OCI-LY1 (cell line): ENCODE data around the gene PCDHB9.
"Not testable (repeated sequence)": the region's sequence is repeated elsewhere in the genome, so short reads cannot be mapped to it uniquely, and the experiment has no call there.

ENCODE experiments used
- H2AFZ ChIP-seq: fragments of 200-600 bp; sonication (generic), shearing (Covaris generic); 2 replicates; pipeline ENCODE4 v1.6.0; 2014; ENCODE audit warnings: antibody characterized with exemption, mild to moderate bottlenecking, low read length
- H3F3A ChIP-seq: fragments of 200-600 bp; sonication (generic), shearing (Covaris generic); 2 replicates; pipeline ENCODE4 v1.6.0; 2014; ENCODE audit warnings: mild to moderate bottlenecking, antibody characterized with exemption, low read length, moderate library complexity; ENCODE audit not compliant: insufficient read depth
- H3K27ac ChIP-seq: fragments of 200-600 bp; sonication (generic); 2 replicates; pipeline ENCODE4 v1.5.1; 2014; ENCODE audit warnings: low read length, mixed run types, mild to moderate bottlenecking, low read depth; ENCODE audit not compliant: poor library complexity, severe bottlenecking
- H3K27me3 ChIP-seq: fragments of 200-600 bp; sonication (generic); 2 replicates; pipeline ENCODE4 v1.6.0; 2014; ENCODE audit warnings: antibody characterized with exemption, mild to moderate bottlenecking, low read length, moderate library complexity; ENCODE audit not compliant: insufficient read depth
- H3K36me3 ChIP-seq: fragments of 200-600 bp; sonication (generic); 2 replicates; pipeline ENCODE4 v1.6.1; 2014; ENCODE audit warnings: mild to moderate bottlenecking, antibody characterized with exemption, low read length, moderate library complexity, mixed read lengths; ENCODE audit not compliant: insufficient read depth
- H3K4me1 ChIP-seq: fragments of 200-600 bp; sonication (generic); 2 replicates; pipeline ENCODE4 v1.5.1; 2014; ENCODE audit warnings: mild to moderate bottlenecking, low read length, moderate library complexity; ENCODE audit not compliant: insufficient read depth, severe bottlenecking
- H3K4me2 ChIP-seq: fragments of 200-600 bp; sonication (generic), shearing (Covaris generic); 2 replicates; pipeline ENCODE4 v1.6.1; 2014; ENCODE audit warnings: low read length
- H3K4me3 ChIP-seq: fragments of 200-600 bp; sonication (generic); 2 replicates; pipeline ENCODE4 v1.5.1; 2014; ENCODE audit warnings: low read length, low read depth, mild to moderate bottlenecking, mixed read lengths; ENCODE audit not compliant: poor library complexity, severe bottlenecking
- H3K79me2 ChIP-seq: fragments of 200-600 bp; shearing (Covaris generic); 2 replicates; pipeline ENCODE4 v1.6.1; 2016; ENCODE audit warnings: mixed run types, low read length, mixed read lengths; ENCODE audit not compliant: insufficient read depth
- H3K9ac ChIP-seq: fragments of 200-600 bp; sonication (generic), shearing (Covaris generic); 2 replicates; pipeline ENCODE4 v1.6.1; 2014; ENCODE audit warnings: mild to moderate bottlenecking, low read length, mixed read lengths
- H3K9me2 ChIP-seq: fragments of 200-600 bp; sonication (generic), shearing (Covaris generic); 2 replicates; pipeline ENCODE4 v1.6.1; 2014; ENCODE audit warnings: low read depth, mild to moderate bottlenecking, low read length, mixed read lengths
- H3K9me3 ChIP-seq: fragments of 200-600 bp; shearing (Covaris generic); 2 replicates; pipeline ENCODE4 v1.6.1; 2014; ENCODE audit warnings: low read length, mixed read lengths
- H4K20me1 ChIP-seq: fragments of 200-600 bp; sonication (generic), shearing (Covaris generic); 2 replicates; pipeline ENCODE4 v1.6.0; 2016; ENCODE audit warnings: mild to moderate bottlenecking, low read length; ENCODE audit not compliant: insufficient read depth
- CTCF ChIP-seq: fragments of 200-600 bp; sonication (generic), shearing (Covaris generic); IDR thresholded peaks from 2 replicates; pipeline ENCODE4 v1.5.1; 2017; ENCODE audit warnings: mild to moderate bottlenecking, antibody characterized with exemption, low read length, moderate library complexity, mixed read lengths
- EZH2 ChIP-seq: fragments of 200-600 bp; sonication (generic), shearing (Covaris generic); IDR thresholded peaks from 2 replicates; pipeline ENCODE4 v1.8.0; 2017; ENCODE audit warnings: borderline replicate concordance, mixed run types, mild to moderate bottlenecking, antibody characterized with exemption, low read length, moderate library complexity, mixed read lengths

PCDHB9 gene

GRCh38 chr5:141150224-141150992 lies 36.6 kb upstream of the PCDHB9 start:
- Histone ChIP-seq H3K79me2 (no peaks in the 10 kb centered on the region), H4K20me1 (no peaks in the 10 kb centered on the region), H3K9me3 (no peaks in the 10 kb centered on the region), H3K4me1 (no peaks in the 10 kb centered on the region), H3K27me3 (no peaks in the 10 kb centered on the region), H3K9ac (no peak overlapping the region), H3K4me2 (no peak overlapping the region), H3K4me3 (no peak overlapping the region), H3K36me3 (no peaks in the 10 kb centered on the region), H3K9me2 (no peaks in the 10 kb centered on the region), H3K27ac (no peak overlapping the region), H2AFZ (no peak overlapping the region), H3F3A (no peaks in the 10 kb centered on the region)
- no peak for TF ChIP-seq EZH2
- TF ChIP-seq CTCF: no peak

GRCh38 chr5:141150993-141151325 lies 36.0 kb upstream of the PCDHB9 start:
- TF ChIP-seq CTCF: no peak
- no peak for TF ChIP-seq EZH2
- no peak overlapping the region for H2AFZ ChIP-seq
- no peaks in the 10 kb centered on the region for H3K36me3 ChIP-seq
- H3K27ac ChIP-seq: no peak overlapping the region
- H4K20me1 ChIP-seq: no peaks in the 10 kb centered on the region
- no peaks in the 10 kb centered on the region for H3K79me2 ChIP-seq
- H3K9me2 ChIP-seq: no peaks in the 10 kb centered on the region
- H3K9ac ChIP-seq: no peak overlapping the region
- H3K9me3 ChIP-seq: no peaks in the 10 kb centered on the region
- H3K4me1 ChIP-seq: no peaks in the 10 kb centered on the region
- no peaks in the 10 kb centered on the region for H3F3A ChIP-seq
- no peaks in the 10 kb centered on the region for H3K27me3 ChIP-seq
- H3K4me3 ChIP-seq: no peak overlapping the region
- H3K4me2 ChIP-seq: no peak overlapping the region

- not testable (repeated sequence) for H3K36me3 ChIP-seq, H3F3A ChIP-seq, H4K20me1 ChIP-seq, H3K4me1 ChIP-seq, H3K4me3 ChIP-seq, H3K9me2 ChIP-seq, H3K27me3 ChIP-seq, H3K9ac ChIP-seq, H3K9me3 ChIP-seq, H3K4me2 ChIP-seq, H3K27ac ChIP-seq, H3K79me2 ChIP-seq, H2AFZ ChIP-seq
Measured at GRCh38 chr5:141151632-141152031, 35.3 kb upstream of the PCDHB9 start.

- not testable (repeated sequence) for H3K9ac ChIP-seq, H3K27me3 ChIP-seq, H3K27ac ChIP-seq, H3K36me3 ChIP-seq, H3K4me3 ChIP-seq, H3F3A ChIP-seq, H3K4me1 ChIP-seq, H2AFZ ChIP-seq, H3K9me2 ChIP-seq, H3K9me3 ChIP-seq, H4K20me1 ChIP-seq, H3K4me2 ChIP-seq, H3K79me2 ChIP-seq
Measured at GRCh38 chr5:141152096-141152495, 34.9 kb upstream of the PCDHB9 start.
